WTC11 (cell line): ENCODE measurements around the gene BAK1. TPM values are rescaled to one million over a fixed set of nuclear protein-coding genes. Genes with fewer than 3 reads are reported as not detected.
A peak's percentile ranks its signal among the peaks of the same experiment; 100 is the strongest.

Experiments used
- ATAC-seq: fragments of 200-7000 bp; cut with Tn5 transposase; 2 replicates; pipeline ENCODE4 v1.10.0; 2021; ENCODE audit warnings: mild to moderate bottlenecking, moderate library complexity
- CTCF ChIA-PET: fragments of 300-600 bp; sonication (Branson Sonifier 250); formaldehyde crosslinking; loops from one replicate; lab custom pipeline; 2021; ENCODE audit warnings: antibody characterized with exemption; lab: Charles Lee
- POLR2A ChIA-PET: fragments of 350-600 bp; sonication (Branson Sonifier 250); formaldehyde crosslinking; loops from one replicate; lab custom pipeline; 2021; ENCODE audit warnings: antibody characterized with exemption; lab: Charles Lee
- DNase-seq: peaks from one replicate; pipeline ENCODE4 v3.0.0; 2021; ENCODE audit warnings: low spot score
- H3K27ac Mint-ChIP-seq: 2 replicates; pipeline ENCODE4 v1.8.0; 2021; ENCODE audit warnings: mixed read lengths
- H3K27me3 Mint-ChIP-seq: 2 replicates; pipeline ENCODE4 v1.8.0; 2021; ENCODE audit warnings: low read depth, mild to moderate bottlenecking, moderate library complexity, mixed read lengths
- H3K36me3 Mint-ChIP-seq: 2 replicates; pipeline ENCODE4 v1.8.0; 2021; ENCODE audit warnings: mixed read lengths
- H3K4me1 Mint-ChIP-seq: 2 replicates; pipeline ENCODE4 v1.8.0; 2022; ENCODE audit warnings: mixed read lengths
- H3K4me3 Mint-ChIP-seq: 2 replicates; pipeline ENCODE4 v1.8.0; 2021; ENCODE audit warnings: mild to moderate bottlenecking, moderate library complexity, mixed read lengths
- H3K9me3 Mint-ChIP-seq: 2 replicates; pipeline ENCODE4 v1.8.0; 2021; ENCODE audit warnings: mixed read lengths
- CBFB ChIP-seq: sonication (generic); formaldehyde crosslinking; IDR thresholded peaks from 2 replicates; pipeline ENCODE4 v1.8.1; 2022; ENCODE audit warnings: mild to moderate bottlenecking, low read depth, missing genetic modification reagents
- FOXP1 ChIP-seq: sonication (generic); formaldehyde crosslinking; IDR thresholded peaks from 2 replicates; pipeline ENCODE4 v1.8.0; 2022; ENCODE audit warnings: missing genetic modification reagents, mild to moderate bottlenecking, moderate library complexity, borderline replicate concordance
- GABPB1 ChIP-seq: sonication (generic); formaldehyde crosslinking; IDR thresholded peaks from 2 replicates; pipeline ENCODE4 v1.8.1; 2023; ENCODE audit warnings: mild to moderate bottlenecking, missing genetic modification reagents
- GRHL2 ChIP-seq: fragments of 250-450 bp; sonication (Bioruptor Pico); IDR thresholded peaks from 2 replicates; pipeline ENCODE4 v1.8.0; 2022; ENCODE audit warnings: mild to moderate bottlenecking, moderate library complexity; ENCODE audit not compliant: insufficient replicate concordance, severe bottlenecking
- NFATC4 ChIP-seq: fragments of 250-450 bp; sonication (Bioruptor Pico); IDR thresholded peaks from 2 replicates; pipeline ENCODE4 v1.9.0; 2021; ENCODE audit warnings: mild to moderate bottlenecking
- NFYB ChIP-seq: sonication (generic); formaldehyde crosslinking; conservative IDR thresholded peaks from 2 replicates; pipeline ENCODE4 v1.8.0; 2022; ENCODE audit warnings: low read depth, missing genetic modification reagents
- SMAD3 ChIP-seq: sonication (generic); formaldehyde crosslinking; IDR thresholded peaks from 2 replicates; pipeline ENCODE4 v1.8.0; 2022; ENCODE audit warnings: missing genetic modification reagents, mild to moderate bottlenecking, borderline replicate concordance
- SP1 ChIP-seq: sonication (generic); formaldehyde crosslinking; conservative IDR thresholded peaks from 2 replicates; pipeline ENCODE4 v1.8.1; 2022; ENCODE audit warnings: missing genetic modification reagents
- ZBTB21 ChIP-seq: sonication (generic); formaldehyde crosslinking; IDR thresholded peaks from 2 replicates; pipeline ENCODE4 v1.8.1; 2023; ENCODE audit warnings: mild to moderate bottlenecking, missing genetic modification reagents, borderline replicate concordance
- ZNF416 ChIP-seq: fragments of 250-450 bp; sonication (Bioruptor Pico); IDR thresholded peaks from 2 replicates; pipeline ENCODE4 v1.9.0; 2021; ENCODE audit warnings: mild to moderate bottlenecking, inconsistent platforms
- total RNA-seq: library from RNA; stranded (reverse); gene quantifications from 3 replicates; pipeline ENCODE4 v1.2.3, GENCODE V29; 2021
- TF ChIP-seq, protein P1 (sequence below): sonication (generic); formaldehyde crosslinking; IDR thresholded peaks from 2 replicates; pipeline ENCODE4 v1.8.1; 2022; ENCODE audit warnings: low read depth, mild to moderate bottlenecking, moderate library complexity, missing genetic modification reagents, borderline replicate concordance
- TF ChIP-seq, protein P2 (sequence below): sonication (generic); formaldehyde crosslinking; IDR thresholded peaks from 2 replicates; pipeline ENCODE4 v1.8.0; 2023; ENCODE audit warnings: mild to moderate bottlenecking, missing genetic modification reagents
- TF ChIP-seq, protein P3 (sequence below): sonication (generic); formaldehyde crosslinking; IDR thresholded peaks from 2 replicates; pipeline ENCODE4 v1.8.1; 2022; ENCODE audit warnings: mild to moderate bottlenecking, missing genetic modification reagents, moderate library complexity, borderline replicate concordance
- TF ChIP-seq, protein P4 (sequence below): fragments of 250-450 bp; sonication (Bioruptor Pico); IDR thresholded peaks from 2 replicates; pipeline ENCODE4 v1.8.0; 2021; ENCODE audit warnings: mild to moderate bottlenecking
- TF ChIP-seq, protein P5 (sequence below): fragments of 250-450 bp; sonication (Bioruptor Pico); IDR thresholded peaks from 2 replicates; pipeline ENCODE4 v1.9.0; 2021; ENCODE audit warnings: moderate library complexity, mild to moderate bottlenecking, inconsistent platforms, borderline replicate concordance
- TF ChIP-seq, protein P6 (sequence below): sonication (generic); formaldehyde crosslinking; IDR thresholded peaks from 2 replicates; pipeline ENCODE4 v1.8.0; 2022; ENCODE audit warnings: mild to moderate bottlenecking, missing genetic modification reagents

BAK1 gene
- total RNA-seq, 1 experiment from 2014 or later, result 40.5 TPM

DNA sequence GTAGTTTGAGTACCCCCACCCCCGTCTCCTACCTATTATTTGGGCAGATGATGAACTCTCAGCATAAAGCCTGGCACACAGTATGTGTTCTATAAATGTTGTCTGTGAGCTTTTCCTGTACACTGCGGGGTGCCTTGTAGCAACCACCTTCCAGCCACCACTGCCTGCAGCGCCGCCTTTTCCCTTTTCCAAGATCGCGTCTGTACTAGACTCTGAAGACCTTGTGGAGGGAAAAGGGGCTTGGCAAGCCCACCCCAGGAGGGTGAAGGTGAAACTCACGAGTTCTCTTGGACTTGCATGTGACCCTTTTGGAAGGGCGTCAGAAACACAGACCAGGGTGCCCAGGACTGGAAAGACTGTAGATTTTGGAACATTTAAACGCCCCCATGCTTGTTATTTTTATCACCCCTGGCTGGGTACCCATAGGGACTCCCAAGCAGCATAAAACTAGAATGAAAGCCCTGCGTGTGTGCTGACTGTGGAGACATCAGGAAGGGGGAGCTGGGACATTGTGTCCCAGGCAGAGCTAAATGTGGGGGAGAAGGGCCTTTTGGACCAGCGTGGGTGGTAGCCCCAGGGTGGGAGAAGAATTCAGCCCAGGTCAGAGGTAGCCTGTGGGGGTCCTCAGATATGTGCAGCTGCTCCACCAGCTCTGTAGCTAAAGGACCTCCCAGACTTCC is 8.3 kb downstream of the BAK1 start:
- CTCF ChIA-PET, result interaction anchor here (1.3 to 1.8 kb wide), 2 partner anchors 8 to 11 kb away, joined by 4 to 7 read pairs; partner anchors contain the start of gene BAK1
- DNase-seq, result no peak
- no peak for ATAC-seq
- peaks cover 3% of the 10 kb centered on the region; the same call in 1 of the 2 replicates for H3K27me3 Mint-ChIP-seq
- peaks cover 11% of the 10 kb centered on the region for H3K4me1 Mint-ChIP-seq
- TF ChIP-seq, protein P1, sequence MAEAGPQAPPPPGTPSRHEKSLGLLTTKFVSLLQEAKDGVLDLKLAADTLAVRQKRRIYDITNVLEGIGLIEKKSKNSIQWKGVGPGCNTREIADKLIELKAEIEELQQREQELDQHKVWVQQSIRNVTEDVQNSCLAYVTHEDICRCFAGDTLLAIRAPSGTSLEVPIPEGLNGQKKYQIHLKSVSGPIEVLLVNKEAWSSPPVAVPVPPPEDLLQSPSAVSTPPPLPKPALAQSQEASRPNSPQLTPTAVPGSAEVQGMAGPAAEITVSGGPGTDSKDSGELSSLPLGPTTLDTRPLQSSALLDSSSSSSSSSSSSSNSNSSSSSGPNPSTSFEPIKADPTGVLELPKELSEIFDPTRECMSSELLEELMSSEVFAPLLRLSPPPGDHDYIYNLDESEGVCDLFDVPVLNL (CRISPR knock-in tag), result no peak
- TF ChIP-seq, protein P2, sequence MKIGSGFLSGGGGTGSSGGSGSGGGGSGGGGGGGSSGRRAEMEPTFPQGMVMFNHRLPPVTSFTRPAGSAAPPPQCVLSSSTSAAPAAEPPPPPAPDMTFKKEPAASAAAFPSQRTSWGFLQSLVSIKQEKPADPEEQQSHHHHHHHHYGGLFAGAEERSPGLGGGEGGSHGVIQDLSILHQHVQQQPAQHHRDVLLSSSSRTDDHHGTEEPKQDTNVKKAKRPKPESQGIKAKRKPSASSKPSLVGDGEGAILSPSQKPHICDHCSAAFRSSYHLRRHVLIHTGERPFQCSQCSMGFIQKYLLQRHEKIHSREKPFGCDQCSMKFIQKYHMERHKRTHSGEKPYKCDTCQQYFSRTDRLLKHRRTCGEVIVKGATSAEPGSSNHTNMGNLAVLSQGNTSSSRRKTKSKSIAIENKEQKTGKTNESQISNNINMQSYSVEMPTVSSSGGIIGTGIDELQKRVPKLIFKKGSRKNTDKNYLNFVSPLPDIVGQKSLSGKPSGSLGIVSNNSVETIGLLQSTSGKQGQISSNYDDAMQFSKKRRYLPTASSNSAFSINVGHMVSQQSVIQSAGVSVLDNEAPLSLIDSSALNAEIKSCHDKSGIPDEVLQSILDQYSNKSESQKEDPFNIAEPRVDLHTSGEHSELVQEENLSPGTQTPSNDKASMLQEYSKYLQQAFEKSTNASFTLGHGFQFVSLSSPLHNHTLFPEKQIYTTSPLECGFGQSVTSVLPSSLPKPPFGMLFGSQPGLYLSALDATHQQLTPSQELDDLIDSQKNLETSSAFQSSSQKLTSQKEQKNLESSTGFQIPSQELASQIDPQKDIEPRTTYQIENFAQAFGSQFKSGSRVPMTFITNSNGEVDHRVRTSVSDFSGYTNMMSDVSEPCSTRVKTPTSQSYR (CRISPR knock-in tag), result no peak
- TF ChIP-seq, protein P3, sequence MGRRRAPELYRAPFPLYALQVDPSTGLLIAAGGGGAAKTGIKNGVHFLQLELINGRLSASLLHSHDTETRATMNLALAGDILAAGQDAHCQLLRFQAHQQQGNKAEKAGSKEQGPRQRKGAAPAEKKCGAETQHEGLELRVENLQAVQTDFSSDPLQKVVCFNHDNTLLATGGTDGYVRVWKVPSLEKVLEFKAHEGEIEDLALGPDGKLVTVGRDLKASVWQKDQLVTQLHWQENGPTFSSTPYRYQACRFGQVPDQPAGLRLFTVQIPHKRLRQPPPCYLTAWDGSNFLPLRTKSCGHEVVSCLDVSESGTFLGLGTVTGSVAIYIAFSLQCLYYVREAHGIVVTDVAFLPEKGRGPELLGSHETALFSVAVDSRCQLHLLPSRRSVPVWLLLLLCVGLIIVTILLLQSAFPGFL, result no peak
- no peak for TF ChIP-seq GRHL2
- no peak for TF ChIP-seq ZBTB21 (CRISPR knock-in tag)
- TF ChIP-seq, all 79 proteins: peak for 0
- Mint-ChIP-seq H3K36me3 (peaks cover 19% of the 10 kb centered on the region), H3K4me3 (peak overlapping the region; percentile 89), H3K27ac (peak overlapping the region; percentile 81), H3K9me3 (no peaks in the 10 kb centered on the region)
- POLR2A ChIA-PET, result no interaction called here

DNA sequence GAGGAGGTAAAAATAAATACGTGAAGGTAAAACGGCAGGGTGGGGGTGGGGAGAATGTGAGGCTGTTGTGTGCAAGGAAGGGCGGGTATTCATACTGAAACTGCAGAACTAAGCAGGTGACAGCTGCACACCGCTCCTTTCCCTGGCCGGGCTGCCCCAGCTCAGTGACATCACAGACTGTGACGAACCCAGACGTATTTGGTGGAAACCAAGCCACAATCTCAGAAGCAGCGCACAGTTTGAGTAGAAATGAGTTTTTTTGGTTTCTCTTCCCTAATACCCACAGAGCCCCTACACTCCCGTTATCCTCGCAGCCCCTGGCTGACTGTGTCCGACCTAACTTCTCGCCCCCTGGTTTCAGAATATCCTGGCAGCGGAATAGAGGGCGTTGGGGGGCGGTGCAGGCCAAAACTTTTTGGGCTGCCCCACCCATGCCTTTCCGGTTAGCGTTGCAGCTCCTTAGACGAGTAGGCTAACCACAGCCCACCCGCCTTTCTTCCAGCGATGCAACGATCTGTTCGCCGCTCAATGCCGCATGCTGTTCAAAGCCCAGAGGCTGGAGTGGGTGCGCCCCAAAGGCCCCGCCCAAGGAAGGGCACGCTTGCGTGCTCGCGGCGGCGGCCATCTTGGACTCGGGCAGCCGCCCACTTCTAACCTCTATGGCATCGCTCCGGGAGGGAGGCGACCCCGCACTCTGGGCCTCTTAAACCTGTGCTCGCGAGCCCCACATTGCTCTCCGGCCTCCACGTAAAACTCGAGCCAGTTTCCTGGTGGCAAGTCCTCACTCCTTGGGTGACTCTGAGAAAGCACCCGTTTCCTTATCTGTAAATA is 9.1 kb downstream of the BAK1 start:
- peaks cover 3% of the 10 kb centered on the region; the same call in 1 of the 2 replicates for H3K27me3 Mint-ChIP-seq
- H3K36me3 Mint-ChIP-seq, result peaks cover 16% of the 10 kb centered on the region
- ChIA-PET CTCF (interaction anchor here (0.8 to 2.2 kb wide), 8 partner anchors 9 to 140 kb away, joined by 3 to 8 read pairs (median 4); partner anchors contain the start of genes BAK1 and UQCC2), POLR2A (no interaction called here)
- ATAC-seq, result peak; percentile 94
- TF ChIP-seq, protein P4, sequence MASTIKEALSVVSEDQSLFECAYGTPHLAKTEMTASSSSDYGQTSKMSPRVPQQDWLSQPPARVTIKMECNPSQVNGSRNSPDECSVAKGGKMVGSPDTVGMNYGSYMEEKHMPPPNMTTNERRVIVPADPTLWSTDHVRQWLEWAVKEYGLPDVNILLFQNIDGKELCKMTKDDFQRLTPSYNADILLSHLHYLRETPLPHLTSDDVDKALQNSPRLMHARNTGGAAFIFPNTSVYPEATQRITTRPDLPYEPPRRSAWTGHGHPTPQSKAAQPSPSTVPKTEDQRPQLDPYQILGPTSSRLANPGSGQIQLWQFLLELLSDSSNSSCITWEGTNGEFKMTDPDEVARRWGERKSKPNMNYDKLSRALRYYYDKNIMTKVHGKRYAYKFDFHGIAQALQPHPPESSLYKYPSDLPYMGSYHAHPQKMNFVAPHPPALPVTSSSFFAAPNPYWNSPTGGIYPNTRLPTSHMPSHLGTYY (CRISPR knock-in tag), result peak; percentile 72; the same call in 1 of the 2 replicates
- TF ChIP-seq GABPB1, result 0 out of 2 replicates have a peak, but pooled peaks have one; percentile 43
- TF ChIP-seq SP1 (CRISPR knock-in tag), result peak; percentile 100
- no peak for TF ChIP-seq ZBTB21 (CRISPR knock-in tag)
- TF ChIP-seq, protein P5, sequence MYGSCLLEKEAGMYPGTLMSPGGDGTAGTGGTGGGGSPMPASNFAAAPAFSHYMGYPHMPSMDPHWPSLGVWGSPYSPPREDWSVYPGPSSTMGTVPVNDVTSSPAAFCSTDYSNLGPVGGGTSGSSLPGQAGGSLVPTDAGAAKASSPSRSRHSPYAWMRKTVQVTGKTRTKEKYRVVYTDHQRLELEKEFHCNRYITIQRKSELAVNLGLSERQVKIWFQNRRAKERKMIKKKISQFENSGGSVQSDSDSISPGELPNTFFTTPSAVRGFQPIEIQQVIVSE (CRISPR knock-in tag), result no peak
- no peak for TF ChIP-seq CBFB (CRISPR knock-in tag)
- TF ChIP-seq NFYB (CRISPR knock-in tag), result no peak
- peak; percentile 17; the same call in 1 of the 2 replicates for TF ChIP-seq FOXP1 (CRISPR knock-in tag)
- TF ChIP-seq SMAD3, result 0 out of 2 replicates have a peak, but pooled peaks have one; percentile 45
- TF ChIP-seq, protein P6, sequence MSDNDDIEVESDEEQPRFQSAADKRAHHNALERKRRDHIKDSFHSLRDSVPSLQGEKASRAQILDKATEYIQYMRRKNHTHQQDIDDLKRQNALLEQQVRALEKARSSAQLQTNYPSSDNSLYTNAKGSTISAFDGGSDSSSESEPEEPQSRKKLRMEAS (CRISPR knock-in tag), result peak; percentile 75
- TF ChIP-seq NFATC4, result peak; percentile 46; the same call in 1 of the 2 replicates
- TF ChIP-seq ZNF416 (CRISPR knock-in tag), result 0 out of 2 replicates have a peak, but pooled peaks have one; percentile 33
- H3K4me3 Mint-ChIP-seq, result peak overlapping the region; percentile 89
- DNase-seq, result peak; percentile 76
- peak overlapping the region; percentile 81 for H3K27ac Mint-ChIP-seq
- no peaks in the 10 kb centered on the region for H3K9me3 Mint-ChIP-seq
- peaks cover 11% of the 10 kb centered on the region for H3K4me1 Mint-ChIP-seq
